Upper lobe of left lung (tissue), 4 donors: Measurements from ENCODE around the gene OR11H12.
"Not testable (repeated sequence)": the region's sequence is repeated elsewhere in the genome, so short reads cannot be mapped to it uniquely, and the experiment has no call there.

Experiments
- CTCF ChIP-seq, 6 experiments: fragments of 450-650 bp in 4 of 6; fragments of 200-600 bp in 2 of 6; sonication (generic) in 2 of 6; IDR thresholded peaks; one replicate each; pipeline ENCODE4 v1.5.1; 2016 to 2019; ENCODE audit warnings: antibody characterized with exemption in 6 of 6
- EP300 ChIP-seq, 4 donors: sonication (generic); formaldehyde crosslinking; IDR thresholded peaks; one replicate each; pipeline ENCODE4 v1.5.1; 2017; ENCODE audit warnings: antibody characterized with exemption in 4 of 4, control low read depth in 2 of 4
- POLR2A ChIP-seq, 4 donors: fragments of 450-650 bp; IDR thresholded peaks; one replicate each; pipeline ENCODE4 v1.5.1; 2016 to 2017; ENCODE audit warnings: antibody characterized with exemption in 4 of 4, mild to moderate bottlenecking in 2 of 4
- POLR2AphosphoS5 ChIP-seq, 2 donors: sonication (generic); formaldehyde crosslinking; IDR thresholded peaks; one replicate each; pipeline ENCODE4 v1.5.1; 2017; ENCODE audit warnings: antibody characterized with exemption in 2 of 2

- TF ChIP-seq POLR2A, CTCF, EP300, POLR2AphosphoS5 (IDR thresholded peaks at IDR 0.05): not testable (repeated sequence)
Measured at GRCh38 chr14:18626610-18627213, 25.8 kb downstream of the OR11H12 start.
